Activated naive CD4-positive, alpha-beta T cell treated with anti-CD3 and anti-CD28 coated beads, Interleukin-2, amount 50 U/mL, for 24 hours (primary cell): ENCODE measurements around the gene STX11.

Experiments used
- H3K27ac Mint-ChIP-seq: one replicate; pipeline ENCODE4 v1.8.0; 2021; ENCODE audit warnings: mild to moderate bottlenecking, mixed read lengths
- H3K27me3 Mint-ChIP-seq: one replicate; pipeline ENCODE4 v1.8.0; 2021; ENCODE audit warnings: mixed read lengths
- H3K36me3 Mint-ChIP-seq: one replicate; pipeline ENCODE4 v1.8.0; 2021; ENCODE audit warnings: mixed read lengths
- H3K4me1 Mint-ChIP-seq: one replicate; pipeline ENCODE4 v1.8.0; 2021; ENCODE audit warnings: mixed read lengths
- H3K4me3 Mint-ChIP-seq: one replicate; pipeline ENCODE4 v1.8.0; 2021; ENCODE audit warnings: mild to moderate bottlenecking, mixed read lengths
- H3K9me3 Mint-ChIP-seq: one replicate; pipeline ENCODE4 v1.8.0; 2021; ENCODE audit warnings: mixed read lengths

Gene STX11

GRCh38 chr6:144153971-144154370 lies 3.7 kb downstream of the STX11 start:
- Mint-ChIP-seq H3K4me1 (peaks cover 64% of the 10 kb centered on the region), H3K27ac (no peak overlapping the region), H3K36me3 (peaks cover 23% of the 10 kb centered on the region), H3K4me3 (no peak overlapping the region), H3K9me3 (no peaks in the 10 kb centered on the region), H3K27me3 (no peaks in the 10 kb centered on the region)

- Mint-ChIP-seq H3K4me1 (peaks cover 60% of the 10 kb centered on the region), H3K27ac (no peak overlapping the region), H3K27me3 (no peaks in the 10 kb centered on the region), H3K36me3 (peaks cover 26% of the 10 kb centered on the region), H3K9me3 (no peaks in the 10 kb centered on the region), H3K4me3 (no peak overlapping the region)
Observed at GRCh38 chr6:144155529-144155928, 5.2 kb downstream of the STX11 start.

- H3K9me3 Mint-ChIP-seq: no peaks in the 10 kb centered on the region
- H3K36me3 Mint-ChIP-seq: peaks cover 25% of the 10 kb centered on the region
- H3K4me3 Mint-ChIP-seq: no peak overlapping the region
- peak overlapping the region; percentile 62 for H3K27ac Mint-ChIP-seq
- peaks cover 57% of the 10 kb centered on the region for H3K4me1 Mint-ChIP-seq
- no peaks in the 10 kb centered on the region for H3K27me3 Mint-ChIP-seq
Observed at GRCh38 chr6:144156338-144156737, 6.0 kb downstream of the STX11 start.

GRCh38 chr6:144156991-144157390 lies 6.7 kb downstream of the STX11 start:
- Mint-ChIP-seq H3K9me3 (no peaks in the 10 kb centered on the region), H3K36me3 (peaks cover 25% of the 10 kb centered on the region), H3K27me3 (no peaks in the 10 kb centered on the region), H3K4me3 (no peak overlapping the region), H3K4me1 (peaks cover 51% of the 10 kb centered on the region), H3K27ac (no peak overlapping the region)

GRCh38 chr6:144158133-144158532 lies 7.8 kb downstream of the STX11 start:
- H3K27me3 Mint-ChIP-seq: no peaks in the 10 kb centered on the region
- H3K27ac Mint-ChIP-seq: no peak overlapping the region
- peaks cover 44% of the 10 kb centered on the region for H3K4me1 Mint-ChIP-seq
- no peaks in the 10 kb centered on the region for H3K9me3 Mint-ChIP-seq
- no peak overlapping the region for H3K4me3 Mint-ChIP-seq
- peaks cover 25% of the 10 kb centered on the region for H3K36me3 Mint-ChIP-seq

GRCh38 chr6:144159223-144159622 lies 8.9 kb downstream of the STX11 start:
- Mint-ChIP-seq H3K27me3 (no peaks in the 10 kb centered on the region), H3K4me3 (no peak overlapping the region), H3K36me3 (peaks cover 21% of the 10 kb centered on the region), H3K27ac (no peak overlapping the region), H3K9me3 (no peaks in the 10 kb centered on the region), H3K4me1 (peaks cover 36% of the 10 kb centered on the region)

- peaks cover 19% of the 10 kb centered on the region for H3K36me3 Mint-ChIP-seq
- no peaks in the 10 kb centered on the region for H3K9me3 Mint-ChIP-seq
- H3K4me3 Mint-ChIP-seq: no peak overlapping the region
- H3K4me1 Mint-ChIP-seq: peaks cover 30% of the 10 kb centered on the region
- H3K27ac Mint-ChIP-seq: no peak overlapping the region
- H3K27me3 Mint-ChIP-seq: no peaks in the 10 kb centered on the region
Observed at GRCh38 chr6:144159742-144160141, 9.4 kb downstream of the STX11 start.

- Mint-ChIP-seq H3K27ac (no peak overlapping the region), H3K27me3 (no peaks in the 10 kb centered on the region), H3K4me3 (no peak overlapping the region), H3K9me3 (no peaks in the 10 kb centered on the region), H3K4me1 (peaks cover 23% of the 10 kb centered on the region), H3K36me3 (peaks cover 19% of the 10 kb centered on the region)
Observed at GRCh38 chr6:144160431-144161005, 10.2 kb downstream of the STX11 start.

- Mint-ChIP-seq H3K4me1 (peaks cover 10% of the 10 kb centered on the region), H3K27me3 (no peaks in the 10 kb centered on the region), H3K27ac (no peak overlapping the region), H3K36me3 (peaks cover 14% of the 10 kb centered on the region), H3K9me3 (no peaks in the 10 kb centered on the region), H3K4me3 (no peak overlapping the region)
Observed at GRCh38 chr6:144161975-144162374, 11.7 kb downstream of the STX11 start.

GRCh38 chr6:144162977-144163376 lies 12.7 kb downstream of the STX11 start:
- Mint-ChIP-seq H3K27me3 (no peaks in the 10 kb centered on the region), H3K27ac (no peak overlapping the region), H3K4me1 (peaks cover 5% of the 10 kb centered on the region), H3K4me3 (no peak overlapping the region), H3K36me3 (peaks cover 11% of the 10 kb centered on the region), H3K9me3 (no peaks in the 10 kb centered on the region)

GRCh38 chr6:144165784-144166183 lies 15.5 kb downstream of the STX11 start:
- no peak overlapping the region for H3K27ac Mint-ChIP-seq
- H3K27me3 Mint-ChIP-seq: no peaks in the 10 kb centered on the region
- peaks cover 12% of the 10 kb centered on the region for H3K4me1 Mint-ChIP-seq
- H3K9me3 Mint-ChIP-seq: no peaks in the 10 kb centered on the region
- no peak overlapping the region for H3K4me3 Mint-ChIP-seq
- H3K36me3 Mint-ChIP-seq: peaks cover 22% of the 10 kb centered on the region

- Mint-ChIP-seq H3K4me1 (peaks cover 7% of the 10 kb centered on the region), H3K36me3 (peaks cover 22% of the 10 kb centered on the region), H3K27ac (no peak overlapping the region), H3K4me3 (no peak overlapping the region), H3K27me3 (no peaks in the 10 kb centered on the region), H3K9me3 (no peaks in the 10 kb centered on the region)
Observed at GRCh38 chr6:144170044-144170443, 19.7 kb downstream of the STX11 start.

GRCh38 chr6:144171406-144171805 lies 21.1 kb downstream of the STX11 start:
- H3K27ac Mint-ChIP-seq: no peak overlapping the region
- no peaks in the 10 kb centered on the region for H3K9me3 Mint-ChIP-seq
- H3K36me3 Mint-ChIP-seq: peaks cover 22% of the 10 kb centered on the region
- H3K27me3 Mint-ChIP-seq: no peaks in the 10 kb centered on the region
- H3K4me1 Mint-ChIP-seq: peaks cover 7% of the 10 kb centered on the region
- H3K4me3 Mint-ChIP-seq: no peak overlapping the region

- no peak overlapping the region for H3K27ac Mint-ChIP-seq
- no peak overlapping the region for H3K4me3 Mint-ChIP-seq
- H3K4me1 Mint-ChIP-seq: peaks cover 21% of the 10 kb centered on the region
- H3K9me3 Mint-ChIP-seq: no peaks in the 10 kb centered on the region
- H3K27me3 Mint-ChIP-seq: no peaks in the 10 kb centered on the region
- H3K36me3 Mint-ChIP-seq: peaks cover 18% of the 10 kb centered on the region
Observed at GRCh38 chr6:144174006-144174405, 23.7 kb downstream of the STX11 start.

GRCh38 chr6:144176043-144176442 lies 25.7 kb downstream of the STX11 start:
- H3K27me3 Mint-ChIP-seq: no peaks in the 10 kb centered on the region
- no peak overlapping the region for H3K27ac Mint-ChIP-seq
- peaks cover 12% of the 10 kb centered on the region for H3K36me3 Mint-ChIP-seq
- no peak overlapping the region for H3K4me3 Mint-ChIP-seq
- H3K9me3 Mint-ChIP-seq: no peaks in the 10 kb centered on the region
- H3K4me1 Mint-ChIP-seq: peaks cover 32% of the 10 kb centered on the region

GRCh38 chr6:144177726-144178125 lies 27.4 kb downstream of the STX11 start:
- Mint-ChIP-seq H3K36me3 (peaks cover 15% of the 10 kb centered on the region), H3K27me3 (no peaks in the 10 kb centered on the region), H3K4me3 (no peak overlapping the region), H3K4me1 (peaks cover 43% of the 10 kb centered on the region), H3K27ac (no peak overlapping the region), H3K9me3 (no peaks in the 10 kb centered on the region)

- Mint-ChIP-seq H3K36me3 (peaks cover 15% of the 10 kb centered on the region), H3K4me1 (peaks cover 49% of the 10 kb centered on the region), H3K9me3 (no peaks in the 10 kb centered on the region), H3K4me3 (no peak overlapping the region), H3K27ac (no peak overlapping the region), H3K27me3 (no peaks in the 10 kb centered on the region)
Observed at GRCh38 chr6:144178323-144178722, 28.0 kb downstream of the STX11 start.
